Pancreas (tissue), 10 donors: Measurements from ENCODE around the gene FAM47B. TPM values are rescaled to one million over a fixed set of nuclear protein-coding genes. Genes with fewer than 3 reads are reported as not detected.
A peak's percentile ranks its signal among the peaks of the same experiment; 100 is the strongest.

Experiments
- ATAC-seq, 4 donors: fragments of 200-7000 bp; cut with Tn5 transposase; one replicate each; pipeline versions ENCODE4 v1.8.0 to v1.9.1; 2020; ENCODE audit warnings: mild to moderate bottlenecking in 4 of 4, moderate library complexity in 4 of 4
- DNase-seq, 6 donors: peaks; one replicate each; pipeline ENCODE4 v3.0.0-alpha.2; 2020
- FAIRE-seq: peaks from 2 replicates; lab custom pipeline; 2012; peaks lifted over from hg19 to GRCh38; lab: Jason Lieb, UNC
- H3K27ac ChIP-seq, 4 donors: fragments of 200-600 bp; sonication (generic); 1 replicate in 3 of 4; 2 replicates in 1 of 4; pipeline versions ENCODE4 v1.5.0 to v1.8.0; 2020
- H3K27me3 ChIP-seq, 4 donors: fragments of 200-600 bp; one replicate each; pipeline ENCODE4 v1.8.0; 2021
- H3K36me3 ChIP-seq, 3 donors: fragments of 200-600 bp; sonication (generic) in 1 of 3; one replicate each; pipeline versions ENCODE4 v1.5.0 to v1.8.0; 2020 to 2021
- H3K4me1 ChIP-seq, 3 donors: fragments of 200-600 bp; one replicate each; pipeline ENCODE4 v1.8.0; 2021
- H3K4me3 ChIP-seq, 4 donors: fragments of 200-600 bp; sonication (generic) in 2 of 4; one replicate each; pipeline versions ENCODE4 v1.5.0 to v1.8.0; 2020 to 2021
- H3K9me3 ChIP-seq, 4 donors: fragments of 200-600 bp; one replicate each; pipeline ENCODE4 v1.8.0; 2021
- CTCF ChIP-seq, 4 donors: fragments of 200-600 bp; sonication (generic) in 3 of 4; IDR thresholded peaks; one replicate each; pipeline versions ENCODE4 v1.5.0 to v1.8.0; 2021; ENCODE audit warnings: antibody characterized with exemption in 4 of 4
- WGBS, 2 donors: extraction: QIAGEN DNeasy Blood & Tissue Kit; methylation state at CpG; one replicate each; pipeline ENCODE4 v1.1.7; 2013; 5-methylcytosine and 5-hydroxymethylcytosine counted together
- intact Hi-C, 3 donors: fragments of 100-400 bp; cut with DNase I; formaldehyde crosslinking; loops; one replicate each; pipeline versions ENCODE4 v1.11.1 to v1.14.2; 2022
- polyA plus RNA-seq, 2 donors: library from polyadenylated mRNA; stranded (reverse); fragments of 200-250 nt; gene quantifications; one replicate each; pipeline ENCODE4 v1.2.3, GENCODE V29; 2013
- total RNA-seq, 6 donors: library from RNA; stranded (reverse); fragmentation: NEBNext Ultra II Directional in 4 of 6; extraction: Animal tissue kit (Norgen Biotek cat#: 25700) in 4 of 6; gene quantifications; one replicate each; pipeline versions ENCODE4 v1.2.1 to v1.2.4, GENCODE V29; 2021 to 2023
- donor health status: healthy with polysubstance abuse.
- donor health status: DM: no; HTN: no; CAD: no; lungs with moderate emphysema.
- donor health status: DM: no; HTN: no; CAD: no.
- donor health status: control.
- donor health status: control.
- donor health status: Bipolar disorder and iron deficiency.
- donor health status: DM: yes; HTN: yes; CAD: no.
- donor health status: DM: no; HTN: no; CAD: no.
- donor health status: DM: no; HTN: no; CAD: no.
- donor health status: DM: yes; HTN: yes; CAD: no.

FAM47B gene
- total RNA-seq (not detected), polyA plus RNA-seq (not detected)

- FAIRE-seq (no peak), ATAC-seq (no peak), DNase-seq (no peak)
- Histone ChIP-seq H3K36me3 (no peaks in the 10 kb centered on the region), H3K27ac (no peak within 1 kb of the TSS), H3K4me1 (no peaks in the 10 kb centered on the region), H3K9me3 (no peaks in the 10 kb centered on the region), H3K4me3 (no peak within 1 kb of the TSS), H3K27me3 (no peaks in the 10 kb centered on the region)
- 69 to 84% methylated on average over 11 of the region's 11 CpGs for WGBS, 2 donors
- no peak for TF ChIP-seq CTCF (IDR thresholded peaks at IDR 0.05)
- intact Hi-C loops: no loop called here
Measured at GRCh38 chrX:34942496-34942895, at the start of gene FAM47B. FAM47B (plus strand) TSS chrX:34942796; CDS start chrX:34942832, 36 bp downstream.

GRCh38 chrX:34893741-34894140 lies 48.9 kb upstream of the FAM47B start:
- Histone ChIP-seq H3K4me3 (no peak overlapping the region), H3K4me1 (no peaks in the 10 kb centered on the region), H3K27me3 (peaks cover 0 to 4% (median 1%) of the 10 kb centered on the region in 4 donors), H3K9me3 (no peaks in the 10 kb centered on the region), H3K27ac (no peak overlapping the region), H3K36me3 (no peaks in the 10 kb centered on the region)
- FAIRE-seq: peak; percentile 53
- WGBS, 2 donors: 83 to 91% methylated on average over 1 of the region's 1 CpG
- ATAC-seq: peak in 2 of 4 donors; percentile 45 to 46
- no peak for DNase-seq
- intact Hi-C loops: no loop called here
- TF ChIP-seq CTCF (IDR thresholded peaks at IDR 0.05): peak in 1 of 4 donors; percentile 11

- intact Hi-C loops: no loop called here
- DNase-seq (no peak), ATAC-seq (no peak), FAIRE-seq (peak; percentile 75)
- Histone ChIP-seq H3K4me1 (no peaks in the 10 kb centered on the region), H3K27me3 (no peaks in the 10 kb centered on the region), H3K9me3 (no peaks in the 10 kb centered on the region), H3K4me3 (no peak overlapping the region), H3K36me3 (no peaks in the 10 kb centered on the region), H3K27ac (no peak overlapping the region)
- TF ChIP-seq CTCF (IDR thresholded peaks at IDR 0.05): no peak
Measured at GRCh38 chrX:34900691-34901090, 41.9 kb upstream of the FAM47B start.

GRCh38 chrX:34901761-34902160 lies 40.8 kb upstream of the FAM47B start:
- intact Hi-C loops: no loop called here
- ATAC-seq (no peak), FAIRE-seq (no peak), DNase-seq (no peak)
- H3K36me3 ChIP-seq: no peaks in the 10 kb centered on the region
- WGBS, 2 donors: 81 to 86% methylated on average over 2 of the region's 2 CpGs
- no peak overlapping the region for H3K4me3 ChIP-seq
- H3K9me3 ChIP-seq: no peaks in the 10 kb centered on the region
- no peaks in the 10 kb centered on the region for H3K4me1 ChIP-seq
- no peak overlapping the region for H3K27ac ChIP-seq
- TF ChIP-seq CTCF (IDR thresholded peaks at IDR 0.05): no peak
- H3K27me3 ChIP-seq: no peaks in the 10 kb centered on the region

- Histone ChIP-seq H3K27me3 (no peaks in the 10 kb centered on the region), H3K36me3 (no peaks in the 10 kb centered on the region), H3K9me3 (no peaks in the 10 kb centered on the region), H3K4me1 (no peaks in the 10 kb centered on the region), H3K4me3 (no peak overlapping the region), H3K27ac (no peak overlapping the region)
- 61 to 78% methylated on average over 2 of the region's 2 CpGs for WGBS, 2 donors
- TF ChIP-seq CTCF (IDR thresholded peaks at IDR 0.05): no peak
- intact Hi-C loops: no loop called here
- no peak for FAIRE-seq
- no peak for DNase-seq
- ATAC-seq: no peak
Measured at GRCh38 chrX:34903316-34903715, 39.3 kb upstream of the FAM47B start.
